DMS153 (cell line): Measurements from ENCODE around the gene B9D1.

Experiments
- DNase-seq: peaks from one replicate; lab custom pipeline; 2025; lab: John Stamatoyannopoulos, UW

Gene B9D1

GRCh38 chr17:19388791-19389785 is 26.6 kb upstream of the B9D1 start:
- DNase-seq = no peak

GRCh38 chr17:19387921-19388521 is 25.5 kb upstream of the B9D1 start:
- DNase-seq = no peak

GRCh38 chr17:19386974-19387920 is 24.7 kb upstream of the B9D1 start, which contains the start of gene MFAP4:
TSS of gene MFAP4 (minus strand) at chr17:19387190. CDS start at chr17:19387155, 35 bp downstream.
- no peak for DNase-seq

DNA sequence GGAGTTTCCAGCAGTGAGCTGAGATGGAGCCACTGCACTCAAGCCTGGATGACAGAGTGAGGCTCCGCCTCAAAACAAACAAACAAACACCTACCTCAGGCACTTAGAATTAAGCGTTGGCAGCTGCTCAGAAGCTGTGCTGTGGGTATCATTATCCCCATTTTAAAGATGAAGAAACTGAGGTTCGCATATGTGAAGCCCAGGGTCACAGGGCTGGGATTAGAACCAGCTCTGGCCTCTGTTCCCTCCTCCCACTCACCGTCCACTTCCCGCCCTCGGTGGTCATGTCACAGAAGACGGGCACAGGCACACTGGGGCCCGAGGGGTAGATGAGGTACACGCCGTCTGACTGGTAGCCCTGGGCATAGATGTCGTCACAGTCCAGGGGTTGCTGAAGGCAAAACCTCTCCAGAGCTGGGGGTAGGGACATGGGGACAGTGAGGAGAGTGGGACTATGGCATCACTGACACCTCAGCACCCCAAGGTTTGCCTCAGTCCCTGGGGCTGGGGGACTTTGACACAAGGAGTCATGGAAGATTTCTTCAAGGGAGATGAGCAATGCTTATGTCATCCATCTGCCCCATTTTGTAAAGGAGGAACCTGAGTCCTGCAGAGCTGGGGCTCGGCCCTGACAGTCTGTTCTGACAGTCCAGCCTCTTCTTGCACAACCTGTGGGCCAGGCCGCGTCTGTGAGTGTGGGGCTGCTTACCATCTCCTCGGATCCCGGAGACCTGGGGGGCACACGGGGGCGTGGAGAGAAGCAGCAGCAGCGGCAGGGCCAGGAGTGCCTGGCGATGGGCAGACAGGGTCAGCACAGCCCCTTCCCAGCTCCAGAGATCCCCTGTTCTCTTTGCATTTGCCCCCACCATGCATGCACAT is 23.8 kb upstream of the B9D1 start:
- no peak for DNase-seq

- no peak for DNase-seq
Observed at GRCh38 chr17:19385521-19385983, 23.0 kb upstream of the B9D1 start.

GRCh38 chr17:19384723-19385391 is 22.3 kb upstream of the B9D1 start:
- no peak for DNase-seq

GRCh38 chr17:19383681-19384470 is 21.4 kb upstream of the B9D1 start:
- DNase-seq = no peak

- no peak for DNase-seq
Observed at GRCh38 chr17:19382531-19383444, 20.3 kb upstream of the B9D1 start.

GRCh38 chr17:19381741-19382444 is 19.4 kb upstream of the B9D1 start:
- no peak for DNase-seq

GRCh38 chr17:19381361-19381740 is 18.8 kb upstream of the B9D1 start:
- DNase-seq = no peak

DNA sequence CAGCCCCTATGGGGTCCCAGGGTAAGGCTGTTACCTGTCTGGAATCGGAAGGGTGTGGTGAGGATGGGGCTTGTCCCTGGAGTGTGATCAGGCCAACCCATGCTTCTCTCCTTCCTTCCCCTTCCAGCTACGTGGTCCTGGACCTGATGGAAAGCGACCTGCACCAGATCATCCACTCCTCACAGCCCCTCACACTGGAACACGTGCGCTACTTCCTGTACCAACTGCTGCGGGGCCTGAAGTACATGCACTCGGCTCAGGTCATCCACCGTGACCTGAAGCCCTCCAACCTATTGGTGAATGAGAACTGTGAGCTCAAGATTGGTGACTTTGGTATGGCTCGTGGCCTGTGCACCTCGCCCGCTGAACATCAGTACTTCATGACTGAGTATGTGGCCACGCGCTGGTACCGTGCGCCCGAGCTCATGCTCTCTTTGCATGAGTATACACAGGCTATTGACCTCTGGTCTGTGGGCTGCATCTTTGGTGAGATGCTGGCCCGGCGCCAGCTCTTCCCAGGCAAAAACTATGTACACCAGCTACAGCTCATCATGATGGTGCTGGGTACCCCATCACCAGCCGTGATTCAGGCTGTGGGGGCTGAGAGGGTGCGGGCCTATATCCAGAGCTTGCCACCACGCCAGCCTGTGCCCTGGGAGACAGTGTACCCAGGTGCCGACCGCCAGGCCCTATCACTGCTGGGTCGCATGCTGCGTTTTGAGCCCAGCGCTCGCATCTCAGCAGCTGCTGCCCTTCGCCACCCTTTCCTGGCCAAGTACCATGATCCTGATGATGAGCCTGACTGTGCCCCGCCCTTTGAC is 18.2 kb upstream of the B9D1 start:
- no peak for DNase-seq

- no peak for DNase-seq
Observed at GRCh38 chr17:19379361-19380065, 17.0 kb upstream of the B9D1 start.

- DNase-seq = no peak
Observed at GRCh38 chr17:19378416-19379360, 16.2 kb upstream of the B9D1 start, which contains the start of gene MAPK7. TSS of gene MAPK7 (plus strand) at chr17:19378498. CDS start at chr17:19378901, 403 bp downstream.

- DNase-seq = peak; percentile 93
Observed at GRCh38 chr17:19377602-19378415, 15.3 kb upstream of the B9D1 start.
